HepG2 (cell line): Measurements from ENCODE around the gene STK25. TPM values are rescaled to one million over a fixed set of nuclear protein-coding genes. Genes with fewer than 3 reads are reported as not detected.
A peak's percentile ranks its signal among the peaks of the same experiment; 100 is the strongest.

Experiments
- EHMT2 ChIP-seq: fragments of 200-600 bp; sonication (generic); IDR thresholded peaks from 2 replicates; pipeline ENCODE4 v1.7.0; 2017; ENCODE audit warnings: antibody characterized with exemption, low read depth, low read length, borderline replicate concordance
- ELF3 ChIP-seq: IDR thresholded peaks from 2 replicates; pipeline ENCODE4 v1.6.1; 2016; ENCODE audit warnings: missing genetic modification reagents, missing compliant biosample characterization
- GLI4 ChIP-seq: sonication (generic); formaldehyde crosslinking; IDR thresholded peaks from 2 replicates; pipeline ENCODE4 v1.5.1; 2020; ENCODE audit warnings: missing genetic modification reagents, mild to moderate bottlenecking, moderate library complexity, borderline replicate concordance
- JUND ChIP-seq: sonication (generic); formaldehyde crosslinking; IDR thresholded peaks from 2 replicates; pipeline ENCODE4 v1.8.0; 2022; ENCODE audit warnings: mild to moderate bottlenecking, missing genetic modification reagents
- KAT8 ChIP-seq: IDR thresholded peaks from 2 replicates; pipeline ENCODE4 v1.6.1; 2016; ENCODE audit warnings: missing genetic modification reagents, missing compliant biosample characterization
- MEIS2 ChIP-seq: sonication (generic); formaldehyde crosslinking; IDR thresholded peaks from 2 replicates; pipeline ENCODE4 v1.9.0; 2021; ENCODE audit warnings: mild to moderate bottlenecking, missing genetic modification reagents
- NCOR1 ChIP-seq: fragments of 200-600 bp; sonication (generic); IDR thresholded peaks from 2 replicates; pipeline ENCODE4 v1.7.0; 2017; ENCODE audit warnings: antibody characterized with exemption, low read length, borderline replicate concordance
- NFATC3 ChIP-seq: sonication (generic); formaldehyde crosslinking; IDR thresholded peaks from 2 replicates; pipeline ENCODE4 v1.5.1; 2020; ENCODE audit warnings: mild to moderate bottlenecking, missing genetic modification reagents
- NFE2 ChIP-seq: sonication (generic); formaldehyde crosslinking; IDR thresholded peaks from 2 replicates; pipeline ENCODE4 v1.4.0; 2020; ENCODE audit warnings: missing genetic modification reagents
- NFRKB ChIP-seq: fragments of 450-650 bp; IDR thresholded peaks from 2 replicates; pipeline ENCODE4 v1.6.1; 2017
- SKIL ChIP-seq: sonication (generic); formaldehyde crosslinking; IDR thresholded peaks from 2 replicates; pipeline ENCODE4 v1.8.0; 2022; ENCODE audit warnings: missing genetic modification reagents, mild to moderate bottlenecking, moderate library complexity, borderline replicate concordance
- SP2 ChIP-seq: sonication (generic); formaldehyde crosslinking; IDR thresholded peaks from 2 replicates; pipeline ENCODE4 v1.5.1; 2020; ENCODE audit warnings: mild to moderate bottlenecking, missing genetic modification reagents
- TAF15 ChIP-seq: fragments of 200-400 bp; formaldehyde crosslinking; IDR thresholded peaks from one replicate; pipeline ENCODE4 v1.6.1; 2018; ENCODE audit warnings: mild to moderate bottlenecking, low read depth, low read length; ENCODE audit not compliant: poor library complexity, severe bottlenecking
- TGIF2 ChIP-seq: IDR thresholded peaks from 2 replicates; pipeline ENCODE4 v1.6.1; 2016; ENCODE audit warnings: control low read depth, missing compliant biosample characterization
- ZBTB7B ChIP-seq: sonication (generic); formaldehyde crosslinking; IDR thresholded peaks from 2 replicates; pipeline ENCODE4 v1.4.0; 2020; ENCODE audit warnings: missing genetic modification reagents
- ZC3H4 ChIP-seq: sonication (generic); formaldehyde crosslinking; IDR thresholded peaks from 2 replicates; pipeline ENCODE4 v1.4.0; 2020; ENCODE audit warnings: missing genetic modification reagents, borderline replicate concordance
- ZIK1 ChIP-seq: sonication (generic); formaldehyde crosslinking; IDR thresholded peaks from 2 replicates; pipeline ENCODE4 v1.5.0; 2020; ENCODE audit warnings: mild to moderate bottlenecking, low read depth, missing genetic modification reagents, borderline replicate concordance
- ZNF10 ChIP-seq: sonication (generic); formaldehyde crosslinking; IDR thresholded peaks from 2 replicates; pipeline ENCODE4 v1.4.0; 2020; ENCODE audit warnings: mild to moderate bottlenecking, low read depth, missing genetic modification reagents, borderline replicate concordance
- ZNF121 ChIP-seq: sonication (generic); formaldehyde crosslinking; IDR thresholded peaks from 2 replicates; pipeline ENCODE4 v1.5.0; 2020; ENCODE audit warnings: mild to moderate bottlenecking, missing genetic modification reagents
- ZNF17 ChIP-seq: sonication (generic); formaldehyde crosslinking; IDR thresholded peaks from 2 replicates; pipeline ENCODE4 v1.5.0; 2020; ENCODE audit warnings: mild to moderate bottlenecking, missing genetic modification reagents
- ZNF496 ChIP-seq: sonication (generic); formaldehyde crosslinking; IDR thresholded peaks from 2 replicates; pipeline ENCODE4 v1.8.1; 2023; ENCODE audit warnings: mild to moderate bottlenecking, moderate library complexity, missing genetic modification reagents; ENCODE audit not compliant: insufficient replicate concordance
- ZNF510 ChIP-seq: sonication (generic); formaldehyde crosslinking; IDR thresholded peaks from 2 replicates; pipeline ENCODE4 v1.4.0; 2020; ENCODE audit warnings: low read depth, mild to moderate bottlenecking, missing genetic modification reagents
- ZNF552 ChIP-seq: sonication (generic); formaldehyde crosslinking; IDR thresholded peaks from 2 replicates; pipeline ENCODE4 v1.9.0; 2022; ENCODE audit warnings: missing genetic modification reagents, mild to moderate bottlenecking, borderline replicate concordance
- ZNF615 ChIP-seq: sonication (generic); formaldehyde crosslinking; IDR thresholded peaks from 2 replicates; pipeline ENCODE4 v1.5.0; 2020; ENCODE audit warnings: mild to moderate bottlenecking, missing genetic modification reagents, borderline replicate concordance
- ZSCAN20 ChIP-seq: sonication (generic); formaldehyde crosslinking; IDR thresholded peaks from 2 replicates; pipeline ENCODE4 v1.4.0; 2020; ENCODE audit warnings: missing genetic modification reagents, mild to moderate bottlenecking, borderline replicate concordance
- polyA plus RNA-seq, 8 experiments: library from polyadenylated mRNA; depleted of rRNA in 3 of 8; stranded (reverse) in 7 of 8; unstranded in 1 of 8; fragments of >200 nt; fragmentation: Illumina TruSeq in 4 of 8; extraction: Trizol in 4 of 8; gene quantifications; 2 replicates each; pipeline versions ENCODE4 v1.2.1 to v1.2.3, GENCODE V29; 2011 to 2016; ENCODE audit warnings: low read depth in 4 of 8, missing spikeins in 1 of 8, mixed read lengths in 1 of 8; ENCODE audit not compliant: insufficient read depth in 1 of 8
- total RNA-seq, 5 experiments: library from RNA; depleted of rRNA; stranded (reverse); fragments of >200 nt; fragmentation: Illumina TruSeq; extraction: Trizol; gene quantifications; 2 replicates each; pipeline ENCODE4 v1.2.3, GENCODE V29; 2016; ENCODE audit warnings: low read depth in 1 of 5
- TF ChIP-seq, protein P1 (sequence below): sonication (generic); formaldehyde crosslinking; IDR thresholded peaks from 2 replicates; pipeline ENCODE4 v1.5.0; 2020; ENCODE audit warnings: missing genetic modification reagents, mild to moderate bottlenecking, borderline replicate concordance
- TF ChIP-seq, protein P2 (sequence below): sonication (generic); formaldehyde crosslinking; conservative IDR thresholded peaks from 2 replicates; pipeline ENCODE4 v1.4.0; 2020; ENCODE audit warnings: missing genetic modification reagents

STK25 gene
- total and polyA plus RNA-seq, 2 of the 13 experiments (the other 11 are each of a cell fraction or from before 2014, with no cell fraction given): 177 to 481 TPM

DNA sequence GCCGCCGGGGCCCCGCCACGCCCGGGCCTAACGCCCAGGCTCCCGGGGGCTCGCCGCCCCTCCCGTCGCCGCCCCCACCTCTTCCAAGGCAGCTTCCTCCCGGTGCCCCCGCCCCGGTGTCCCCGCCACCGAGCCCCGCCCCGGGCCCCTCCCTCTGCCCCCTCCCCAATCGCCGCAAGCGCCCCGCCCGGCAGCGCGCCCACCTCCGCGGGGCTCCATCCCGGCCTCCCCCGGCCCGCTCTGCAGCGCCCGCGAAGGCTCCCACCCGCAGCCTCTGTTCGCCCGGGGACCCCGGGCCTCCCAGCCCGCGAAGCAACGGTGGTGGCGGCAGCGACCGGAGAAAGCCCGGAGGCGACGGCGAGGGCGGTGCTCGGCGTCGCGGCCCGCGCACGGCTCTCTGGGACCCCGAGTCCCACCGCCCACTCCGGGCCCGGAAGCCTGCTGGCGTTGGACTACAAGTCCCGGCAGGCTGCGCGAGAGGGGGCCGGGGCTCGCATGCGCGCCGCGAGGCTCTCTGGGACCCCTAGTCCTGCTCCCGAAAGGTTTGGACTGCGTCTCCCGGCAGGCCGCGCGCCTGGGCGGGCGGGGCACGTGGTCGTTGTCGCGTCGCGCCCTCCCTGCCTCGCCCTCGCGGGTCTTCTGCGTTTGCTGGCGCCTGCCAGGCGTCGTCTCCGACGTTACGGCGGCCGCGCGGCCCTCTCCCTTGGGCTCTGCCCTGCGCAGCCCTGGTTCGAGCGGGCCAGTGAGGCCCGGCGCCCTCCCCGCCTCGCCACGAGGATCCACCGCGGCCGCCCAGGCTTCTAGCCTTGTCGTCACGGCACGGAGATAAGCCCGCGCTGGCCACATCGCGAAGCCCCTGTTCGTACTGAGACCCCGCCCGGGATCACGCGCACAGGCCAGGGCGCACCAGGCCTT, at the start of gene STK25 (continued):
- TF ChIP-seq ZNF10 (CRISPR knock-in tag) (no peak), EHMT2 (no peak), TGIF2 (CRISPR knock-in tag) (peak; percentile 93), NFE2 (CRISPR knock-in tag) (peak; percentile 44), ZSCAN20 (CRISPR knock-in tag) (peak; percentile 94; the same call in 1 of the 2 replicates), NCOR1 (no peak), TAF15 (peak; percentile 37), NFATC3 (CRISPR knock-in tag) (0 out of 2 replicates have a peak, but pooled peaks have one; percentile 67), SKIL (no peak; the same call in 1 of the 2 replicates), NFRKB (no peak), ZNF615 (CRISPR knock-in tag) (peak; percentile 14; the same call in 1 of the 2 replicates), SP2 (peak; percentile 66), ZC3H4 (CRISPR knock-in tag) (0 out of 2 replicates have a peak, but pooled peaks have one; percentile 67), ZBTB7B (CRISPR knock-in tag) (peak; percentile 96), MEIS2 (CRISPR knock-in tag) (peak; percentile 98), ZNF552 (CRISPR knock-in tag) (peak; percentile 98), ELF3 (CRISPR knock-in tag) (peak; percentile 95), KAT8 (CRISPR knock-in tag) (peak; percentile 93), ZNF121 (CRISPR knock-in tag) (peak; percentile 35; the same call in 1 of the 2 replicates), ZNF510 (CRISPR knock-in tag) (peak; percentile 98), ZNF17 (CRISPR knock-in tag) (no peak), ZNF496 (no peak), ZIK1 (peak; percentile 98), GLI4 (CRISPR knock-in tag) (peak; percentile 98), JUND (CRISPR knock-in tag) (peak; percentile 74)
- TF ChIP-seq, protein P1, sequence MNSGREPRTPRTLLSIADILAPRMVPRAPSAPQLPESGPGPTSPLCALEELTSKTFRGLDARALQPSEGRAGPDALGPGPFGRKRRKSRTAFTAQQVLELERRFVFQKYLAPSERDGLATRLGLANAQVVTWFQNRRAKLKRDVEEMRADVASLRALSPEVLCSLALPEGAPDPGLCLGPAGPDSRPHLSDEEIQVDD: peak; percentile 99
- TF ChIP-seq, protein P2, sequence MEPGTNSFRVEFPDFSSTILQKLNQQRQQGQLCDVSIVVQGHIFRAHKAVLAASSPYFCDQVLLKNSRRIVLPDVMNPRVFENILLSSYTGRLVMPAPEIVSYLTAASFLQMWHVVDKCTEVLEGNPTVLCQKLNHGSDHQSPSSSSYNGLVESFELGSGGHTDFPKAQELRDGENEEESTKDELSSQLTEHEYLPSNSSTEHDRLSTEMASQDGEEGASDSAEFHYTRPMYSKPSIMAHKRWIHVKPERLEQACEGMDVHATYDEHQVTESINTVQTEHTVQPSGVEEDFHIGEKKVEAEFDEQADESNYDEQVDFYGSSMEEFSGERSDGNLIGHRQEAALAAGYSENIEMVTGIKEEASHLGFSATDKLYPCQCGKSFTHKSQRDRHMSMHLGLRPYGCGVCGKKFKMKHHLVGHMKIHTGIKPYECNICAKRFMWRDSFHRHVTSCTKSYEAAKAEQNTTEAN (CRISPR knock-in tag): peak; percentile 96
